ENCODE results near the gene TK2. TPM values are rescaled to one million over a fixed set of nuclear protein-coding genes. Genes with fewer than 3 reads are reported as not detected.

The TK2 gene
- total and polyA plus RNA-seq, 8 donors: 31.4 to 41.2 (median 34.8) TPM

- Histone ChIP-seq H3K9me3 (no peaks in the 10 kb centered on the region), H3K4me1 (no peaks in the 10 kb centered on the region), H3K27me3 (peaks cover 0 to 26% of the 10 kb centered on the region in 2 donors), H3K36me3 (no peaks in the 10 kb centered on the region), H3K27ac (no peak overlapping the region), H3K4me3 (no peak overlapping the region)
- no peak for ATAC-seq
- no peak for DNase-seq
- TF ChIP-seq CTCF (IDR thresholded peaks at IDR 0.05): no peak
- intact Hi-C loops (cut with DNase I): no loop called here
Measured at GRCh38 chr16:66462912-66463311, 87.0 kb downstream of the TK2 start.

GRCh38 chr16:66460703-66461102 lies 89.2 kb downstream of the TK2 start:
- H3K9me3 ChIP-seq: no peaks in the 10 kb centered on the region
- no peak for TF ChIP-seq CTCF (IDR thresholded peaks at IDR 0.05)
- intact Hi-C loops (cut with DNase I): no loop called here
- peaks cover 0 to 26% of the 10 kb centered on the region in 2 donors for H3K27me3 ChIP-seq
- no peak overlapping the region for H3K4me3 ChIP-seq
- H3K36me3 ChIP-seq: no peaks in the 10 kb centered on the region
- no peak overlapping the region for H3K27ac ChIP-seq
- ATAC-seq: no peak
- DNase-seq: no peak
- no peaks in the 10 kb centered on the region for H3K4me1 ChIP-seq

- no peaks in the 10 kb centered on the region for H3K36me3 ChIP-seq
- no peak overlapping the region for H3K27ac ChIP-seq
- ATAC-seq (no peak), DNase-seq (no peak)
- H3K9me3 ChIP-seq: no peaks in the 10 kb centered on the region
- intact Hi-C loops (cut with DNase I): no loop called here
- no peak overlapping the region for H3K4me3 ChIP-seq
- H3K27me3 ChIP-seq: peaks cover 0 to 26% of the 10 kb centered on the region in 2 donors
- H3K4me1 ChIP-seq: no peaks in the 10 kb centered on the region
- no peak for TF ChIP-seq CTCF (IDR thresholded peaks at IDR 0.05)
Measured at GRCh38 chr16:66459878-66460277, 90.0 kb downstream of the TK2 start.

- intact Hi-C loops (cut with DNase I): no loop called here
- H3K4me3 ChIP-seq: no peak overlapping the region
Measured at GRCh38 chr16:66458853-66459252, 91.1 kb downstream of the TK2 start.

GRCh38 chr16:66458292-66458691 lies 91.6 kb downstream of the TK2 start:
- no peak overlapping the region for H3K4me3 ChIP-seq
- peaks cover 0 to 26% of the 10 kb centered on the region in 2 donors for H3K27me3 ChIP-seq
- TF ChIP-seq CTCF (IDR thresholded peaks at IDR 0.05): no peak
- H3K36me3 ChIP-seq: no peaks in the 10 kb centered on the region
- intact Hi-C loops (cut with DNase I): no loop called here
- H3K9me3 ChIP-seq: no peaks in the 10 kb centered on the region
- H3K4me1 ChIP-seq: no peaks in the 10 kb centered on the region
- no peak overlapping the region for H3K27ac ChIP-seq
- no peak for DNase-seq
- ATAC-seq: no peak

More at GRCh38 chr16:66458853-66459252, 91.1 kb downstream of the TK2 start:
- H3K9me3 ChIP-seq: no peaks in the 10 kb centered on the region
- DNase-seq (no peak), ATAC-seq (no peak)
- no peaks in the 10 kb centered on the region for H3K36me3 ChIP-seq
- peaks cover 0 to 26% of the 10 kb centered on the region in 2 donors for H3K27me3 ChIP-seq
- TF ChIP-seq CTCF (IDR thresholded peaks at IDR 0.05): no peak
- H3K4me1 ChIP-seq: no peaks in the 10 kb centered on the region
- H3K27ac ChIP-seq: no peak overlapping the region

Other genes with a start within 250 kb of the TK2 start
- 10 to 100 TPM; 77.2 to 86.5 TPM for gene CDH5, start 183.4 kb downstream of the TK2 start, total RNA-seq
- 100 to 1,000 TPM; 145 to 179 (median 156) TPM for gene CDH5, start 183.4 kb downstream of the TK2 start, polyA plus RNA-seq (ENCODE audit: insufficient read length in 6 of 6)
- 1 to 10 TPM in 1 of 2 donors, under 1 TPM in 1; 0.65 to 2.0 TPM for gene BEAN1, start 122.8 kb downstream of the TK2 start, total RNA-seq
- 10 to 100 TPM; 10.1 to 13.6 (median 11.9) TPM for gene BEAN1, start 122.8 kb downstream of the TK2 start, polyA plus RNA-seq (ENCODE audit: insufficient read length in 6 of 6)
- 10 to 100 TPM; 42.3 to 66.3 TPM for gene CKLF, start 2.5 kb upstream of the TK2 start, total RNA-seq
- gene CKLF, start 2.5 kb upstream of the TK2 start, polyA plus RNA-seq (ENCODE audit: insufficient read length in 6 of 6): 10 to 100 TPM; 41.6 to 54.6 (median 42.9) TPM
- gene CMTM1, start 16.3 kb upstream of the TK2 start, total RNA-seq: 10 to 100 TPM in 1 of 2 donors, 1 to 10 TPM in 1; 5.7 to 10.0 TPM
- 10 to 100 TPM in 1 of 6 donors, 1 to 10 TPM in 5; 7.4 to 10.1 (median 9.5) TPM for gene CMTM1, start 16.3 kb upstream of the TK2 start, polyA plus RNA-seq (ENCODE audit: insufficient read length in 6 of 6)
- 1 to 10 TPM in 1 of 2 donors, under 1 TPM in 1; 0.52 to 5.4 TPM for gene CMTM2, start 29.3 kb upstream of the TK2 start, total RNA-seq
- gene CMTM2, start 29.3 kb upstream of the TK2 start, polyA plus RNA-seq (ENCODE audit: insufficient read length in 6 of 6): 1 to 10 TPM in 3 of 6 donors, under 1 TPM in 3; 0.77 to 2.1 (median 0.96) TPM
- 10 to 100 TPM; 42.6 to 51.5 TPM for gene CMTM3, start 54.6 kb upstream of the TK2 start, total RNA-seq
- 100 to 1,000 TPM in 2 of 6 donors, 10 to 100 TPM in 4; 80.3 to 102 (median 87.5) TPM for gene CMTM3, start 54.6 kb upstream of the TK2 start, polyA plus RNA-seq (ENCODE audit: insufficient read length in 6 of 6)
- gene CMTM4, start 146.6 kb upstream of the TK2 start, total RNA-seq: 10 to 100 TPM; 64.0 to 72.3 TPM
- 10 to 100 TPM; 25.2 to 36.5 (median 32.7) TPM for gene CMTM4, start 146.6 kb upstream of the TK2 start, polyA plus RNA-seq (ENCODE audit: insufficient read length in 6 of 6)
- gene DYNC1LI2, start 201.5 kb upstream of the TK2 start, total RNA-seq: 100 to 1,000 TPM; 118 to 141 TPM
- 100 to 1,000 TPM; 137 to 162 (median 147) TPM for gene DYNC1LI2, start 201.5 kb upstream of the TK2 start, polyA plus RNA-seq (ENCODE audit: insufficient read length in 6 of 6)

Data from left lung (tissue), 10 donors.